ENCODE data around the gene GLRA3. TPM values are rescaled to one million over a fixed set of nuclear protein-coding genes. Genes with fewer than 3 reads are reported as not detected.

Gene GLRA3
- total and polyA plus RNA-seq, 2 experiments from 2014 or later = 0.03 to 0.19 TPM

- no peaks in the 10 kb centered on the region for H3K4me1 ChIP-seq (ENCODE audit: insufficient read depth)
- no peaks in the 10 kb centered on the region for H4K20me1 ChIP-seq (replicated peaks; ENCODE audit: insufficient read depth)
- Mint-ChIP-seq H3K36me3 (ENCODE audit: low read depth) (no peaks in the 10 kb centered on the region), H3K27me3 (ENCODE audit: insufficient read depth, low read depth, poor library complexity) (no peaks in the 10 kb centered on the region), H3K9me3 (no peaks in the 10 kb centered on the region), H3K27ac (no peak overlapping the region), H3K4me1 (no peaks in the 10 kb centered on the region), H3K4me3 (no peak overlapping the region)
- no peak overlapping the region for H3K27ac ChIP-seq (ENCODE audit: low read depth)
- H3K9me2 ChIP-seq (ENCODE audit: insufficient read depth) = no peaks in the 10 kb centered on the region
- H2AFZ ChIP-seq = no peak overlapping the region
- H3K4me3 ChIP-seq = no peak overlapping the region
- H3K27me3 ChIP-seq (ENCODE audit: insufficient read depth) = no peaks in the 10 kb centered on the region
- H3F3A ChIP-seq (replicated peaks; ENCODE audit: low read depth) = no peaks in the 10 kb centered on the region
- H3K79me2 ChIP-seq (replicated peaks; ENCODE audit: insufficient read depth) = no peaks in the 10 kb centered on the region
- H3K4me2 ChIP-seq = no peak overlapping the region
- DNase-seq (ENCODE audit: low spot score) = no peak
- TF ChIP-seq CREB1 (CRISPR knock-in tag; IDR thresholded peaks at IDR 0.05; ENCODE audit: low read depth) = no peak
- no peak for ATAC-seq
- H3K36me3 ChIP-seq (ENCODE audit: insufficient read depth) = no peaks in the 10 kb centered on the region
Measured at GRCh38 chr4:174699654-174700053, 129.4 kb downstream of the GLRA3 start.

DNA sequence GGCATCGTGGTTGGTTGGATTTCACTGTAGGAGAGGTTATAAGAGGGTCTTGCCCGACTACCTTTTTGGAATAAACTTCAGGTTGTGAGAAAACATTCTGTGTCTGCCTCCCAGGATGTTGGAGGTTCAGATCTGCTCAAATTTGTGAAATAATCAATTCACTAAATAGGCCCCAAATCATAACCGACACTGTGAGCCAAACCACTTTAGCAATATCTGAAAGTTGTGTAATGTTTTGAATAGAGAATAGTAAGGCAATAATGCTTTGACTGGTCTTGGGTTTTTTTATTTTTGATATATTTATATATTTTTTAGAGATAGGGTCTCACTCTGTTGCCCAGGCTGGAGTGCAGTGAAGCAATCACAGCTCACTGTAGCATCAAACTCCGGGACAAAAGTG lies 131.2 kb downstream of the GLRA3 start:
- Mint-ChIP-seq H3K4me3 (no peak overlapping the region), H3K27me3 (ENCODE audit: insufficient read depth, low read depth, poor library complexity) (no peaks in the 10 kb centered on the region), H3K9me3 (peaks cover 3% of the 10 kb centered on the region; the same call in 1 of the 3 replicates), H3K4me1 (no peaks in the 10 kb centered on the region), H3K27ac (no peak overlapping the region), H3K36me3 (ENCODE audit: low read depth) (peaks cover 3% of the 10 kb centered on the region; the same call in 1 of the 3 replicates)
- ATAC-seq (no peak), DNase-seq (ENCODE audit: low spot score) (no peak)
- Histone ChIP-seq H3K27me3 (ENCODE audit: insufficient read depth) (no peaks in the 10 kb centered on the region), H3F3A (replicated peaks; ENCODE audit: low read depth) (no peaks in the 10 kb centered on the region), H3K4me3 (no peak overlapping the region), H3K27ac (ENCODE audit: low read depth) (no peak overlapping the region), H3K79me2 (replicated peaks; ENCODE audit: insufficient read depth) (no peaks in the 10 kb centered on the region), H3K36me3 (ENCODE audit: insufficient read depth) (no peaks in the 10 kb centered on the region), H2AFZ (no peak overlapping the region), H3K9me2 (ENCODE audit: insufficient read depth) (no peaks in the 10 kb centered on the region), H4K20me1 (replicated peaks; ENCODE audit: insufficient read depth) (no peaks in the 10 kb centered on the region), H3K4me2 (no peak overlapping the region), H3K4me1 (ENCODE audit: insufficient read depth) (no peaks in the 10 kb centered on the region)
- TF ChIP-seq ZNF114 (CRISPR knock-in tag; IDR thresholded peaks at IDR 0.05) = no peak
- no peak for TF ChIP-seq STAT1 (IDR thresholded peaks at IDR 0.05; ENCODE audit: unreplicated experiment)
- TF ChIP-seq ZNF462 (CRISPR knock-in tag; IDR thresholded peaks at IDR 0.05) = no peak
- TF ChIP-seq POLR2AphosphoS5 (IDR thresholded peaks at IDR 0.05; ENCODE audit: low read depth) = no peak
- TF ChIP-seq NANOG (IDR thresholded peaks at IDR 0.05; ENCODE audit: borderline replicate concordance) = no peak
- no peak for TF ChIP-seq EZH2phosphoT487 (IDR thresholded peaks at IDR 0.05; ENCODE audit: unreplicated experiment)
- TF ChIP-seq, protein P1, sequence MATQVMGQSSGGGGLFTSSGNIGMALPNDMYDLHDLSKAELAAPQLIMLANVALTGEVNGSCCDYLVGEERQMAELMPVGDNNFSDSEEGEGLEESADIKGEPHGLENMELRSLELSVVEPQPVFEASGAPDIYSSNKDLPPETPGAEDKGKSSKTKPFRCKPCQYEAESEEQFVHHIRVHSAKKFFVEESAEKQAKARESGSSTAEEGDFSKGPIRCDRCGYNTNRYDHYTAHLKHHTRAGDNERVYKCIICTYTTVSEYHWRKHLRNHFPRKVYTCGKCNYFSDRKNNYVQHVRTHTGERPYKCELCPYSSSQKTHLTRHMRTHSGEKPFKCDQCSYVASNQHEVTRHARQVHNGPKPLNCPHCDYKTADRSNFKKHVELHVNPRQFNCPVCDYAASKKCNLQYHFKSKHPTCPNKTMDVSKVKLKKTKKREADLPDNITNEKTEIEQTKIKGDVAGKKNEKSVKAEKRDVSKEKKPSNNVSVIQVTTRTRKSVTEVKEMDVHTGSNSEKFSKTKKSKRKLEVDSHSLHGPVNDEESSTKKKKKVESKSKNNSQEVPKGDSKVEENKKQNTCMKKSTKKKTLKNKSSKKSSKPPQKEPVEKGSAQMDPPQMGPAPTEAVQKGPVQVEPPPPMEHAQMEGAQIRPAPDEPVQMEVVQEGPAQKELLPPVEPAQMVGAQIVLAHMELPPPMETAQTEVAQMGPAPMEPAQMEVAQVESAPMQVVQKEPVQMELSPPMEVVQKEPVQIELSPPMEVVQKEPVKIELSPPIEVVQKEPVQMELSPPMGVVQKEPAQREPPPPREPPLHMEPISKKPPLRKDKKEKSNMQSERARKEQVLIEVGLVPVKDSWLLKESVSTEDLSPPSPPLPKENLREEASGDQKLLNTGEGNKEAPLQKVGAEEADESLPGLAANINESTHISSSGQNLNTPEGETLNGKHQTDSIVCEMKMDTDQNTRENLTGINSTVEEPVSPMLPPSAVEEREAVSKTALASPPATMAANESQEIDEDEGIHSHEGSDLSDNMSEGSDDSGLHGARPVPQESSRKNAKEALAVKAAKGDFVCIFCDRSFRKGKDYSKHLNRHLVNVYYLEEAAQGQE (IDR thresholded peaks at IDR 0.05; ENCODE audit: unreplicated experiment) = no peak

Measured in GM23338 (cell line).